Hematopoietic multipotent progenitor cell (in vitro differentiated cells): ENCODE data around the gene FGD2. TPM values are rescaled to one million over a fixed set of nuclear protein-coding genes. Genes with fewer than 3 reads are reported as not detected.

Experiments used
- DNase-seq, 3 donors: peaks; one replicate each; pipeline ENCODE4 v3.0.0-alpha.2; 2011 to 2015; ENCODE audit warnings: low read depth in 2 of 3, low spot score in 2 of 3
- total RNA-seq: library from RNA; depleted of rRNA; stranded (reverse); fragments of >200 nt; gene quantifications from one replicate; pipeline ENCODE4 v1.2.3, GENCODE V29; 2012

FGD2 gene
- total RNA-seq, 1 donor = 3.0 TPM

GRCh38 chr6:37013516-37014491 lies 8.3 kb downstream of the FGD2 start:
- no peak for DNase-seq

- no peak for DNase-seq
Observed at GRCh38 chr6:37014667-37015066, 9.2 kb downstream of the FGD2 start.

- no peak for DNase-seq
Observed at GRCh38 chr6:37015532-37015931, 10.1 kb downstream of the FGD2 start.

- no peak for DNase-seq
Observed at GRCh38 chr6:37016995-37017394, 11.5 kb downstream of the FGD2 start.

- no peak for DNase-seq
Observed at GRCh38 chr6:37017606-37018197, 12.2 kb downstream of the FGD2 start.

- peak; percentile 58 to 93 (median 85) for DNase-seq
Observed at GRCh38 chr6:37018198-37019064, 13.0 kb downstream of the FGD2 start.

- no peak for DNase-seq
Observed at GRCh38 chr6:37019065-37019450, 13.6 kb downstream of the FGD2 start.

- DNase-seq = no peak
Observed at GRCh38 chr6:37020381-37020780, 14.9 kb downstream of the FGD2 start.

GRCh38 chr6:37020812-37021211 lies 15.4 kb downstream of the FGD2 start:
- no peak for DNase-seq

GRCh38 chr6:37021356-37022129 lies 16.1 kb downstream of the FGD2 start:
- peak; percentile 41 to 74 (median 70) for DNase-seq

GRCh38 chr6:37022135-37022863 lies 16.8 kb downstream of the FGD2 start:
- DNase-seq = no peak

- DNase-seq = no peak
Observed at GRCh38 chr6:37024656-37025337, 19.3 kb downstream of the FGD2 start.

GRCh38 chr6:37025621-37026466 lies 20.4 kb downstream of the FGD2 start:
- DNase-seq = no peak

GRCh38 chr6:37027036-37027720 lies 21.7 kb downstream of the FGD2 start:
- no peak for DNase-seq

GRCh38 chr6:37027811-37028469 lies 22.5 kb downstream of the FGD2 start:
- no peak for DNase-seq

- peak in 2 of 3 donors; percentile 81 to 86 for DNase-seq
Observed at GRCh38 chr6:37029249-37029971, 24.0 kb downstream of the FGD2 start.
